Lower leg skin (tissue), 3 donors: ENCODE measurements around the gene LRRC27.

Source experiments
- POLR2A ChIP-seq, 2 donors: fragments of 450-650 bp; IDR thresholded peaks; one replicate each; pipeline ENCODE4 v1.6.1; 2016 to 2017; ENCODE audit warnings: antibody characterized with exemption in 2 of 2, mild to moderate bottlenecking in 1 of 2, moderate library complexity in 1 of 2
- TF ChIP-seq, protein P1 (sequence below), 3 donors: fragments of 450-650 bp; IDR thresholded peaks; one replicate each; pipeline ENCODE4 v1.5.1; 2016; ENCODE audit warnings: antibody characterized with exemption in 3 of 3, mild to moderate bottlenecking in 3 of 3, moderate library complexity in 2 of 3

DNA sequence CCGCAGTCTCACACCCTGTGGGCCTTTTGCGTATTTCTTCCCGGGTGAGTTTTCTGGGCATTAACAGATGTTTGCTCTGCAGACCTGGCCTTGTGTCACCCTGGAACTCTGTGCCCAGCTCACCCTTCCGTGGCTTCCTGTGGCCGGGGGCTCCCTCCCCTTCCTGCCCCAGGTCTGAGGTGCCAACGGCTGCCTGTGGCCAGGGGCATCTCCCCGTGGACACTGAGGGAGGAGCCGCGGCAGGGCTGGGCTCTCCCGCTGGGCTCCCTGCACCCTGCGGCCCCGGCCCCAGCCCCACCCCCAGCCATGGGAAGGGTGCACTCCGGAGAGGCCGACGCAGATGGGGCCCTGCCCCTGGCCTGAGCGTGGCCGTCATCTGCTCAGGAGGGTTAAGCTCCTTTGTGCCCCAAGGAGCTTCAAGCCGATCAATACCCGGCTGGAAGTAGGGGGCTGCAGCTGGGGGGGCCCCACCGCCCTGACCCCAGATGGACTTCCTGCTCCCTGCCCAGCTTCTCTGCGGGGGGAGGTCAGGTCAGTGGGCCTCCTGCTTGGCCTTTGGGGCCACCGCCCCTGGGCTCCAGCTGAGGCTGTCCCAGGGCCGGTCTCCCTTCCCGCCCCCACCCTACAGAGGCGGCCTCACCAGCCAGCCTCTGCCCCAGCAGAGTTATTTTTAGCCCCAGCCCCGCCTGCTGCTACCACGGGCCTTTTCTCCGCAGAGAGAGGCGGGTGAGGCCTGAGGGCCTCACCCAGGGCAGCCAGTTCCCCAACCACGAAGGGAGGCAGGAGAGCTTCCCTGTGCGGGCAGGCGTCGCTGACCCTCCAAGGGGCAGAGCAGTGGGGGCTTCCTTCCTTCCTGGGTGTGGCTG lies 89.2 kb downstream of the LRRC27 start:
- no peak for TF ChIP-seq POLR2A (IDR thresholded peaks at IDR 0.05)
- TF ChIP-seq, protein P1, sequence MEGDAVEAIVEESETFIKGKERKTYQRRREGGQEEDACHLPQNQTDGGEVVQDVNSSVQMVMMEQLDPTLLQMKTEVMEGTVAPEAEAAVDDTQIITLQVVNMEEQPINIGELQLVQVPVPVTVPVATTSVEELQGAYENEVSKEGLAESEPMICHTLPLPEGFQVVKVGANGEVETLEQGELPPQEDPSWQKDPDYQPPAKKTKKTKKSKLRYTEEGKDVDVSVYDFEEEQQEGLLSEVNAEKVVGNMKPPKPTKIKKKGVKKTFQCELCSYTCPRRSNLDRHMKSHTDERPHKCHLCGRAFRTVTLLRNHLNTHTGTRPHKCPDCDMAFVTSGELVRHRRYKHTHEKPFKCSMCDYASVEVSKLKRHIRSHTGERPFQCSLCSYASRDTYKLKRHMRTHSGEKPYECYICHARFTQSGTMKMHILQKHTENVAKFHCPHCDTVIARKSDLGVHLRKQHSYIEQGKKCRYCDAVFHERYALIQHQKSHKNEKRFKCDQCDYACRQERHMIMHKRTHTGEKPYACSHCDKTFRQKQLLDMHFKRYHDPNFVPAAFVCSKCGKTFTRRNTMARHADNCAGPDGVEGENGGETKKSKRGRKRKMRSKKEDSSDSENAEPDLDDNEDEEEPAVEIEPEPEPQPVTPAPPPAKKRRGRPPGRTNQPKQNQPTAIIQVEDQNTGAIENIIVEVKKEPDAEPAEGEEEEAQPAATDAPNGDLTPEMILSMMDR (IDR thresholded peaks at IDR 0.05), result no peak
